Measurements from ENCODE around the gene YPEL3. TPM values are rescaled to one million over a fixed set of nuclear protein-coding genes. Genes with fewer than 3 reads are reported as not detected.
A peak's percentile ranks its signal among the peaks of the same experiment; 100 is the strongest.

YPEL3 gene, protein sequence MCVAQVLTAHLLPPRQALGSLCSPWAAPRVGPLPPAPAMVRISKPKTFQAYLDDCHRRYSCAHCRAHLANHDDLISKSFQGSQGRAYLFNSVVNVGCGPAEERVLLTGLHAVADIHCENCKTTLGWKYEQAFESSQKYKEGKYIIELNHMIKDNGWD
- total RNA-seq: 100 to 1,000 TPM in 1 of 2 donors, 10 to 100 TPM in 1; 69.2 to 105 TPM

DNA sequence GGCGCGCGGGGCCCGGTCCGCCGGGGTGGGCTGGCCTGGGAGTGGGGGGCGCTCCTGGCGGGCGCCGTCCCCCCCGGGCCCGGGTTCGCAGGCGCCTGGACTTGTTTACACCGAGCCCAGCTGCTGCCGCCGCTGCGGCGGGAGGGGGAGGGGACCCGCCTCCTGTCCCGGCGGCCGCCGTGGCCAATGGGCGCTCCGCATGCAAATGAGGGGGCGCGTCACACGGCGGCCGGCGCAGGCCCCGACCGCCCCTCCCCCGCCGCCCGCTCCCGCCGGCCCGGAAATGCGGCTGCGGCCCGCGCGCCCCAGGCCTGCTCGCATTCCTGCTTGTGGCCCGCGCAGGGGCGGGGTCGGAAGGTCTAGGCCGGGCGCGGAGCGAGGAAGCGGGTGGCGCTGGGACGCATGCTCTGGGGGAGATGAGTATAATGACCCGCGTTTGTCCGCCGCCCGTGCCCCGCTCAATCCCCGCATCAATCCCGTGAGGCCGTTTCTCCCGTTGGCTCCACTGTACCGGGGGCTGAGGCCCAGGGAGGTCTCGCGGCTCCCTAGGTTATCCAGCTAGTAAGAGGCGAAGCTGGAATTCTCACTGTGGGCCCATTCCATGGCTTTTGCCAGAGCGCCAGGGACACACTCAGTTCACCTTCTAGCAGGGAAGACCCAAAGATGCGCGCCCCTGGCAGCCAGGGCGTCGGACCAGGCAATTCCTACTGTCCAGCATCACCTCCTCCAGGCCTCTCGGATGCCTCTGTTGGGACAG is at the start of gene YPEL3:
TSS of gene YPEL3 (minus strand) at position 109 of the 757 bp plus-strand sequence. CDS start 731 bp downstream, outside the sequence.
- Histone ChIP-seq H3K4me3 (peak within 1 kb of the TSS; percentile 88), H3K27ac (peak within 1 kb of the TSS; percentile 91 to 92), H3K9me3 (peaks cover 13% of the 10 kb centered on the region), H3K27me3 (replicated peaks; ENCODE audit: insufficient read depth) (no peaks in the 10 kb centered on the region), H3K36me3 (peaks cover 12% of the 10 kb centered on the region), H3K4me1 (ENCODE audit: control insufficient read depth in 1 of 2, low read depth in 2 of 2) (peaks cover 22 to 47% of the 10 kb centered on the region in 2 donors)
- TF ChIP-seq, protein P1, sequence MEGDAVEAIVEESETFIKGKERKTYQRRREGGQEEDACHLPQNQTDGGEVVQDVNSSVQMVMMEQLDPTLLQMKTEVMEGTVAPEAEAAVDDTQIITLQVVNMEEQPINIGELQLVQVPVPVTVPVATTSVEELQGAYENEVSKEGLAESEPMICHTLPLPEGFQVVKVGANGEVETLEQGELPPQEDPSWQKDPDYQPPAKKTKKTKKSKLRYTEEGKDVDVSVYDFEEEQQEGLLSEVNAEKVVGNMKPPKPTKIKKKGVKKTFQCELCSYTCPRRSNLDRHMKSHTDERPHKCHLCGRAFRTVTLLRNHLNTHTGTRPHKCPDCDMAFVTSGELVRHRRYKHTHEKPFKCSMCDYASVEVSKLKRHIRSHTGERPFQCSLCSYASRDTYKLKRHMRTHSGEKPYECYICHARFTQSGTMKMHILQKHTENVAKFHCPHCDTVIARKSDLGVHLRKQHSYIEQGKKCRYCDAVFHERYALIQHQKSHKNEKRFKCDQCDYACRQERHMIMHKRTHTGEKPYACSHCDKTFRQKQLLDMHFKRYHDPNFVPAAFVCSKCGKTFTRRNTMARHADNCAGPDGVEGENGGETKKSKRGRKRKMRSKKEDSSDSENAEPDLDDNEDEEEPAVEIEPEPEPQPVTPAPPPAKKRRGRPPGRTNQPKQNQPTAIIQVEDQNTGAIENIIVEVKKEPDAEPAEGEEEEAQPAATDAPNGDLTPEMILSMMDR (IDR thresholded peaks at IDR 0.05): no peak
- peak; percentile 48 for DNase-seq (ENCODE audit: low spot score)
- ATAC-seq (ENCODE audit: insufficient number of reproducible peaks, low FRiP score, low read depth): peak; percentile 46

DNA sequence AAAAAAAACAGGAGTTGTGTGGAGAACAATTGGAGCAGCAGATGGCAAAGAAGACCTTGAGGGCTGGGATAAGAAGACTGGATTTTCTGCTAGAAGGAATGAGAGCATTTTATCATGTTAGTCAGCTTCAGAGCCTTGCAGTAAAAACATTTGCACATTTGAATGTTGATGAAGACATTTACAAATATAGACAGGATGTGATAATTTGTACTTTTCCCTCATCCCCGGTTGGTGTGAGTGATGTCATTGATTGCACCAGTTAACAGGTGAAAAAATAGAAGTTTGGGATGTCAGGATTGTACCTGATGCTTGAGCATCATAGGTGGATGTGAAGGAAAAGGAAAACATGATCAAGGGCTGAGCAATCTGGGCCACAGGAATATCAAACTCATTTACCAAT is 49.6 kb upstream of the YPEL3 start:
- Histone ChIP-seq H3K4me1 (ENCODE audit: control insufficient read depth in 1 of 2, low read depth in 2 of 2) (no peaks in the 10 kb centered on the region), H3K27ac (no peak overlapping the region), H3K36me3 (no peaks in the 10 kb centered on the region), H3K27me3 (replicated peaks; ENCODE audit: insufficient read depth) (no peaks in the 10 kb centered on the region), H3K9me3 (peaks cover 10% of the 10 kb centered on the region), H3K4me3 (no peak overlapping the region)
- DNase-seq (ENCODE audit: low spot score): no peak
- TF ChIP-seq, protein P1 (IDR thresholded peaks at IDR 0.05): no peak
- no peak for ATAC-seq (ENCODE audit: insufficient number of reproducible peaks, low FRiP score, low read depth)

DNA sequence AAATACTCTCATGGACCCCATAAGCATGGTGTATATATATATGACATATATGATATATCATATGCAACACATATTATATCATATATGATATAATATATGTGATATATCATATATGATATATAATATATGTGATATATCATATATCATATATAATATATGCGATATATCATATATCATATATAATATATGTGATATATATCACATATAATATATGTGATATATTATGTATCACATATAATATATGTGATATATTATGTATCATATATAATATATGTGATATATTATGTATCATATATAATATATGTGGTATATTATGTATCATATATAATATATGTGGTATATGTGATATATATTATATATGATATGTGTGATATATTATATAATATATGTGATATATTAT is 48.9 kb upstream of the YPEL3 start:
- no peak for DNase-seq (ENCODE audit: low spot score)
- no peaks in the 10 kb centered on the region for H3K27me3 ChIP-seq (replicated peaks; ENCODE audit: insufficient read depth)
- ATAC-seq (ENCODE audit: insufficient number of reproducible peaks, low FRiP score, low read depth): no peak
- no peak overlapping the region for H3K4me3 ChIP-seq
- TF ChIP-seq, protein P1 (IDR thresholded peaks at IDR 0.05): no peak
- peaks cover 10% of the 10 kb centered on the region for H3K9me3 ChIP-seq
- no peak overlapping the region for H3K27ac ChIP-seq
- H3K36me3 ChIP-seq: no peaks in the 10 kb centered on the region
- no peaks in the 10 kb centered on the region for H3K4me1 ChIP-seq (ENCODE audit: control insufficient read depth in 1 of 2, low read depth in 2 of 2)

DNA sequence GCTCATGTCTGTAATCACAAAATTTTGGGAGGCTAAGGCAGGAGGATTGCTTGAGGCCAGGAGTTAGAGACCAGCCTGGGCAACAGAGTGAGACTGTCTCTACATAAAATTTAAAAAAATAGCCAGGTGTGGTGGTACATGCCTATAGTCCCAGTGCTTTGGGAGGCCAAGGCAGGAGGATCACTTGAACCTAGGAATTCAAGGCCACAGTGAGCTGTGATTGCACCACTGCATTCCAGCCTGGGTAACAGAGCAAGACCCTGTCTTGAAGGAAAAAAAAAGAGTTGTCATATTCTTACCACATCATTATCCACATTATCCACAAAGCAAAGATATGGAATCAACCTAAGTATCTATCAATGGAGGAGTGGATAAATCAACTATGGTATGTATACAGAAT is 48.0 kb upstream of the YPEL3 start:
- no peak overlapping the region for H3K4me3 ChIP-seq
- no peaks in the 10 kb centered on the region for H3K36me3 ChIP-seq
- H3K9me3 ChIP-seq: peaks cover 3% of the 10 kb centered on the region
- ATAC-seq (ENCODE audit: insufficient number of reproducible peaks, low FRiP score, low read depth) (no peak), DNase-seq (ENCODE audit: low spot score) (no peak)
- H3K27ac ChIP-seq: no peak overlapping the region
- H3K27me3 ChIP-seq (replicated peaks; ENCODE audit: insufficient read depth): no peaks in the 10 kb centered on the region
- TF ChIP-seq, protein P1 (IDR thresholded peaks at IDR 0.05): no peak
- H3K4me1 ChIP-seq (ENCODE audit: control insufficient read depth in 1 of 2, low read depth in 2 of 2): no peaks in the 10 kb centered on the region

DNA sequence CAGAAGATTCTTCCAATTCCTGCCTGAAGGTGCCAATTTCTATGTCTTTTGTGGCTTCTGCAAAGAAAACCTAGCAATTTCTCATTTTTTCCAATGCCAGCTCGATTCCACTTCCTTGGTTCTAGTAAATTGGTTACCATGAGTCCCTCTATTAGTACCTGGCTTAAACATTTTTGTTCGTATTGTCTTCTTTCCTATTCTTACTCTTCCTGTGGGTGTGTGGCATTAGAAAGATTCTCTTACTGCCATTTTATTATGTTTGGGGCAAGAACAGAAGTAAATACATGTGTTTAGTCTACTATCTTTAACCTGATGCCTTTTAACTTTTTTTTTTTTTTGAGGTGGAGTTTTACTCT is 47.3 kb upstream of the YPEL3 start:
- no peaks in the 10 kb centered on the region for H3K27me3 ChIP-seq (replicated peaks; ENCODE audit: insufficient read depth)
- no peaks in the 10 kb centered on the region for H3K4me1 ChIP-seq (ENCODE audit: control insufficient read depth in 1 of 2, low read depth in 2 of 2)
- H3K36me3 ChIP-seq: no peaks in the 10 kb centered on the region
- ATAC-seq (ENCODE audit: insufficient number of reproducible peaks, low FRiP score, low read depth): no peak
- TF ChIP-seq, protein P1 (IDR thresholded peaks at IDR 0.05): no peak
- no peak overlapping the region for H3K4me3 ChIP-seq
- H3K27ac ChIP-seq: no peak overlapping the region
- no peaks in the 10 kb centered on the region for H3K9me3 ChIP-seq
- no peak for DNase-seq (ENCODE audit: low spot score)

Data from thoracic aorta (tissue), 2 donors.